ENCODE results near the gene ALDH3A2.
"Not testable (repeated sequence)": the region's sequence is repeated elsewhere in the genome, so short reads cannot be mapped to it uniquely, and the experiment has no call there.

ALDH3A2 gene

DNA sequence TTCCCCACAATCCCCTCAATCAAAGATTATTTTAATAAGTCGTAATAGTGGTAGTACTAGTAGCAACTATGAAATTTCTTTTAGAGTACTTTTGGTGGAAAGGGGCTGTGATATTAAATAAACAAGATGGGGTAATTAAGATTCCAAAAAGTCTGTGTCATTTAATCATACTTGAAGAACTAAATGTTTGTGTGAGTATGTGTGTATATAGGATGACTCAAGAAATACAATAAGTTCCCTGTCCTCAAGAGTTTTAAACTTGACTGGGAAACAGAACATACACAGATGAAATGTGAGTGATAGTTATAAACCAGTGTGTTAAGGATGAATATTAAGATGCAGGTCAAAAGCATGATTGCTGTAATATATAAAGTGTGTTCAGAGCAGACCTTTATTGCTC is 2.3 kb downstream of the ALDH3A2 start:
- DNase-seq (ENCODE audit: low read depth in 2 of 2) = no peak

DNA sequence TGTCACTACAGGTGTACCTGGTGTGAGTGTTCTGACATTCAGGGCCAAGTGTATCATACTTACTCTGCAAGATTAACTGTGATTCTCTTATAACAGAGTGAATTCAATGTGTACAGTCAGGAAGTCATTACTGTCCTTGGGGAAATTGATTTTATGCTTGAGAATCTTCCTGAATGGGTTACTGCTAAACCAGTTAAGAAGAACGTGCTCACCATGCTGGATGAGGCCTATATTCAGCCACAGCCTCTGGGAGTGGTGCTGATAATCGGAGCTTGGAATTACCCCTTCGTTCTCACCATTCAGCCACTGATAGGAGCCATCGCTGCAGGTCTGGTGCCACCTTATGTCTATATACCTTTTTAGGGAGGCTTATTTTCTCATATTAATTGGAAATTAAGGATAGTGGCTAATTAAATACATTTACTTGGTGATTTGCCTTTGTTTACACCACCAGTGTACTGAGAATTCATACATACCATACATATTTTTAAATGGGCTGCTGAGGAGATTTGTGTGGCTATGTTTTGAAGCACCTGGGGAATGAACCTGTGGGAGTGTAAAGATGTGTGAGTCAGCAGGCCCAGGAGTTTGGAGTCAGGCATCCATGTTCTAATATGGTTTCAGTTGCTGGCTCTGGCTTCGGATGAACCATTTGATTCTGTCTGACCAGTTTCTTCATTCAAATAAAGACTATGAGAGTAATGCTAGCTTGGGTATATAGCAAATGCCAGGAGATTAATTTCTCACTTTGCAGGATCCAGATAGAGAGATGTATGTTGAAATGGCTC is 3.1 kb downstream of the ALDH3A2 start:
- no peak for DNase-seq (ENCODE audit: low read depth in 2 of 2)

DNA sequence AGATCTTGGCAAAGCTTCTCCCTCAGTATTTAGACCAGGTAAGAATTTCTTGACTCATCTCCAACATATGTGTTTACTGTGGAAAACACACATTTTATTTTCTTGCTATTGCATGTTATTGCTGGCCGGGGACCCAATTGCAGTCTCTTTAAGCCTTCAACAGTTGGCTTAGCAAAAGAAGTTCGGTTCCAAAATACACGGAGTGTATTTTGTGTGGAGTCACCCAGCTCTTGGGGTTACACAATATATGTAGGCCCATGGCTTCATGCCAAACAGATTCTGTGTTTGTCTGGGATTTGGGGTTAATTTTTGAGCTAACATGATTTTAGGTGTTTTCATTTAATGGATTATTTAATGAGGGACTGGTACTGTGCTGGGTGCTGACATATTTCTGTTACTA is 4.0 kb downstream of the ALDH3A2 start:
- DNase-seq (ENCODE audit: low read depth in 2 of 2) = no peak

DNA sequence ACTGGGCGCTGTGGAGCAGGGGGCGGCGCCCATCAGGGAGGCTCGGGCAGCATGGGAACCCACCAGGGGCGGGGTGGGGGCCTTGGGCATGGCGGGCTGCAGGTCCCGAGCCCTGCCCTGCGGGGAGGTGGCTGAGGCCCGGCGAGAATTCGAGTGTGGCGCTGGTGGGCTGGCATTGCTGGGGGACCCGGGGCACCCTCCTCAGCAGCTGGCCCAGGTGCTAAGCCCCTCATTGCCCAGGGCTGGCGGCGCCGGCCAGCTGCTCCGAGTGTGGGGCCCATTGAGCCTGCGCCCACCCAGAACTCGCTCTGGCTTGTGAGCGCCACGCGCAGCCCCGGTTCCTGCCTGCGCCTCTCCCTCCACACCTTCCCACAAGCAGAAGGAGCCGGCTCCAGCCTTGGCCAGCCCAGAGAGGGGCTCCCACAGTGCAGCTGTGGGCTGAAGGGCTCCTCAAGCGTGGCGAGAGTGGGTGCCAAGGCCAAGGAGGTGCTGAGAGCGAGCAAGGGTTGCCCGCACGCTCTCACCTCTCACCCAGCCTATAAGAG is 5.9 kb downstream of the ALDH3A2 start:
- DNase-seq (ENCODE audit: low read depth in 2 of 2) = no peak

DNA sequence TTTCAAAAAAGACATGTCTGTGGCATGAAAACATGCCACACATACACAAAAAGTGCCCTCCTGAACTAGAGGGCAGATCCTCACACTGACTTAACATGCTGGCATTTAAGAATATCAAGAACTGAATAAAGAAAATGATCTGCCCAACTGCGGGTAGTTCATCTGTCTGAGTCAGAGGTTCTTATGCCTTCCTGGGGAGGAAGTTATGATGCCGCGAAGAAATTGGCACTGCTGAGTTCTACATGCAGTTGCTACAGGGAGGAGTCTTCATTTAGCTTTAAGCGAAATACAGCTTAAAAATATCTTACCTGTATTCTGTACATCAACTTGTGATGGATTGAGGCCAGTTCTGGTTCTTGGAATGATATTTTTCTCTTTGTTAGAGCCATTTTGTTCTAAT is 6.3 kb downstream of the ALDH3A2 start:
- no peak for DNase-seq (ENCODE audit: low read depth in 2 of 2)

DNA sequence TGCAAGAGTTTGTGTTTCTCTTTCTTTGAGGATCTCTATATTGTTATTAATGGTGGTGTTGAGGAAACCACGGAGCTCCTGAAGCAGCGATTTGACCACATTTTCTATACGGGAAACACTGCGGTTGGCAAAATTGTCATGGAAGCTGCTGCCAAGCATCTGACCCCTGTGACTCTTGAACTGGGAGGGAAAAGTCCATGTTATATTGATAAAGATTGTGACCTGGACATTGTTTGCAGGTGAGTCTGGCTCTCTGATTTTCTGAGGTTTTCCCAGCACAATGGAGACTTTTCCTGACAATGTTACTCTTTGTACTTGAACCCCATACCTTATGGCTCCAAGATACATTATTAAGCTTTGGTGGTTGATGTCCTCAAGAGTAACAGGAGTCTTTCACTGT is 7.8 kb downstream of the ALDH3A2 start:
- DNase-seq (ENCODE audit: low read depth in 2 of 2) = no peak

DNA sequence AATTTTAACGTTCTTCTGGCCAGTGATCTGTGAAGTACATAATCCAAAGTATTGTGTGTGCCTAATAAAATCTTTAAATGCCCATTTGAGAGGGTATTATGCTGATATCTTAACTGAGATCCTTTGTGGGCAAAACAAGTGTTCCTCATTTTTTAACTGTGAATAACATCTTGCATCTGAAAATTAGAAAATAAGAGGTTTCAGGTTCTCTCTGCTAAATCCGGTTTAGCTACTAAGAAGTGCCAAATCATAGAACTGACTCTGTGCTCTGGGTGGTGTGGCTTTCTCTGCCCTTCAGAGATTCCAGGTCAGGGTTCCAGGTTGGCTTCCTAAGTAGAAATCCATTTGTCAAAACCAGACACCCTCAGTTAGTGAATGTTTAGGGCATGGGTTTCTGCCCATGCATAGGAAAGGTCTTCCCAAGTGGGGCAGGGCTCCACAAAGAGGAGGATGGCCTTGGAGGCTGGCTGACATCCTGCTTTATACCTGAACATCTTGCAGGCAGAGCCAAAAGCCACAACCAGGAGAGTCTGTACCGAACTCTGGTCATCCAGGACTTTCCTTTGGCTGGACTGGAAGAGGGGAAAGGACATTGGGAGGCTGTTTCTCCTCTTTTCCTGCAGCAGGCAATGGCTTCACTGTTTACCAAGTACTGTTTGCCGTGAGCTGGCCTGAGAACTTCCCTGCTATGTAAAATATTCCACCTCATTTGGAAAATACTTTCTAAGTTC is 8.5 kb downstream of the ALDH3A2 start:
- no peak for DNase-seq (ENCODE audit: low read depth in 2 of 2)

DNA sequence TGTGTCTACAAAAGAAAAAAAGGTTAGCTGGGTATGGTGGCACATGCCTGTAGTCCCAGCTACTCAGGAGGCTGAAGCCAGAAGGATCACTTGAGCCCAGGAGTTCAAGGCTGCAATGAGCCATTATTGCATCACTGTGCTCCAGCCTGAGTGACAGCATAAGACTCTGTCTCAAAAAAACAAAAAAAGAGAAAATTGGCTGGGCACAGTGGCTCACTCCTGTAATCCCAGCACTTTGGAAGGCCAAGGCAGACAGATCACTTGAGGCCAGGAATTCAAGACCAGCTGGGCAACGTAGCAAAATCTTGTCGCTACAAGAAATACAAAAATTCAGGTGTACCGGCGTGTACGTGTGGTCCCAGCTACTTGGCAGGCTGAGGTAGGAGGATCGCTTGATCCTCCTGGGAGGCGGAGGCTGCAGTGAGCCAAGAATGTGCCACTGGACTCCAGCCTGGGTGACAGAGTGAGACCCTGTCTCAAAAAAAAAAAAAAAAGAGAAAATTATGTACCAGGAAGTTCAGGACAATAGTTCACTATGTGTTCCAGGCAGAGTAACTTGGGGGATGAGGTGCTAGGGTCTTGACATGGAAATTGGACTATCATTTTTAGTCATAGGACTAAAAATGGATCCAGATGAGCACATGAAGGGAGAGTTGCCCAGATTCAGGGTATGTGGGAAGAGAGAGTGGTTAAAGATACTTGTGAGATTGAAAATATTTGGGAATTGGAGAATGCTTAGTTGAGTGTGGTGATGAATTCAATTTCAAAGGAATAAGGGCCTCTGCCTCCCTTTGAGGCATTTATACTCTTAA is 11.0 kb downstream of the ALDH3A2 start:
- no peak for DNase-seq (ENCODE audit: low read depth in 2 of 2)

DNA sequence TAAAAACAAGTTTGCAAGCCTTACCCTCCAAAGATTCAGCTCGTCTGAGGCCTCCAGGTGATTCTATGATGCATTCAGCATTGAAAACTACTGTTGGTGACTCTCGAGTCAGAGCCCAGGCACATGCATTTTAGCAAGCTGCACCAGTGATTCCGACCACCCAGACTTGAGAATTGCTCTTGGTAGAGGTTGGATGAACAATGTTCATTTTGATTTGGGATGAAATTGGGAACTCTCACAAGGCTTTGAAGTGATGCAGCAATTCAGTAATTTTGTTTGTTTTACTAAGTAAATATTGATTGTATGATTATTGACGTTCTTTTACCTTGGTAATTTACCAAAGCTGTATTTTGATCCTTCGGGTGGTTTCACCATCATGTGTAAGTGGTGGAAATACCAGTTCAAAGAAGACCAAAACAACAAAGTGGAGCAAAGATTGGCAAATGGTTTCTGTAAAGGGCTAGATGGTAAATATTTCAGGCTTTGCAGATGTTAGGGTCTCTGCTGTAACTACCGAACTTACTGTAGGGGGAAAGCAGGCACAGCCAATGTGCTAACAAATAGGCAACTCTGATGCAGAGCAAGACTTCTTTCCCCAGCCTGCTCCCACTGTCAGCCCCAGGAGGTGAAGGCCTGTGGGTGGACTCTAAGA is 11.8 kb downstream of the ALDH3A2 start:
- DNase-seq (ENCODE audit: low read depth in 2 of 2) = no peak

DNA sequence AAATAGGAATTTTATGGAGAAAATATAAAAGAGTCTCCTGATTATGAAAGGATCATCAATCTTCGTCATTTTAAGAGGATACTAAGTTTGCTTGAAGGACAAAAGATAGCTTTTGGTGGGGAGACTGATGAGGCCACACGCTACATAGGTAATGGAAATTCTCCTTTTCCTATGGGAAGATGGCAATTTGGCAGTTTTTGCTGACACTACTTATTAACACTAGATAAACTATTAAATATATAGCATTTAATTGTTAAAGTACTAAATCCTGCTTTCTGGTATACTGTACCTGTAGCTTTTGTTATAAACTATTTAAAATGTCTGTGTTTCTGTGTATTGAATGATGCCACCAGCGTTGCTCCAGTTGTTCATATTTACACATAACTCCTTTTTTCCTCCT is 12.6 kb downstream of the ALDH3A2 start:
- no peak for DNase-seq (ENCODE audit: low read depth in 2 of 2)

DNA sequence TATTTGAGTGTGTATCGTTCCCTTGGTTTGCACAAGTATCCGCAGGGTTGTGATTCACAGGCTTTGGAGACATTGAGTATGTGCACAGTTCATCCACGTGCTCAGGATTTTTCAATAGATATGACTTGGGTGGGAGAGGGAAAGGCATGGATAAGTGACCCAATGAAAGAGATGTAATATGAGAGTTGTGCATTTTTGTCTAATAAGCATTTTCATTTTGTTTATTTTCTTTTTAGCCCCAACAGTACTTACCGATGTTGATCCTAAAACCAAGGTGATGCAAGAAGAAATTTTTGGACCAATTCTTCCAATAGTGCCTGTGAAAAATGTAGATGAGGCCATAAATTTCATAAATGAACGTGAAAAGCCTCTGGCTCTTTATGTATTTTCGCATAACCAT is 14.5 kb downstream of the ALDH3A2 start:
- no peak for DNase-seq (ENCODE audit: low read depth in 2 of 2)

DNA sequence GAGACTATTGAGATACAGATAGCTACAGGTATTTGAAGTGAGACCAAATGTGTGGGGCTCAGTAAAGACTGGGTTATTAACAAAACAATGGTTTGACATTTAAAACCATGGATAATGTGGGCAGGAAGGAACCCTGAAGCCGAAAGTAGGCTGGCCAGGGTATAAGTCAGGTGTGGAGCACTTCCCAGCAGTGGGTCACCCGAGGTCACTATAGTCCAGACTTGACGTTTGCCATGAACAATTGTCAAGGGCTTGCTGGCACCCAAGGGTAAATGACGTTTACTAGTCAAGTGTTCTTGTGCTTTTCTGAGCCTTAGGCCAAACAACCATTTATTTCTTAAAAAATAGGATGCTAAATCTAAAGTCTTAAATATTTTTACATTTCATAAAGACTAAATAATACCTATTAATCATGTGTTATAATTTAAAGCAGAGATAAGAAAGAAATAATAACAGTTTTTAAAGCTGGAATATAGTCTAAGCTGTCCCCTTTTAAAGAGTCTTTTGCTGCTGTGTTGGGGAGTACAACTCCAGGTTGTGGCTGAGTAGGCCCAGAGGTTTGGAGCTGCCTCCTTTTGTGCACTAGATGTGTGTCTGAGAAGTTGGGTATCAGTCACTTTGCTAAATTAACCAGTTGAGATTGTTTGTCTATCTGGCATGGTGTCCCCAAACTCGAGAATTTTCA is 15.7 kb downstream of the ALDH3A2 start:
- DNase-seq (ENCODE audit: low read depth in 2 of 2) = no peak

DNA sequence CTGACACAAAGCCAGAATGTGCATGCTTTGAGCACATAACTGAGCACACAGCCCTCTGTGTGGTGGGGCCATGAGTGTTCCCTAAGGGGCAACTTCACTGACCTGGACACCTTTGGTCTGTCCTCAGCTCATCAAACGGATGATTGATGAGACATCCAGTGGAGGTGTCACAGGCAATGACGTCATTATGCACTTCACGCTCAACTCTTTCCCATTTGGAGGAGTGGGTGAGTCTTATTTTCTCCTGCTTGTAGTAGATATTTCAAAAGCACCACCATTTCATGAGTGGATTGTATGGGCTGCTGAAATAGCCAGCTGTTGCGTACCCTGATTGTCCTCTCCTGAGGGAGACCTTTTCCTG is 16.2 kb downstream of the ALDH3A2 start:
- DNase-seq (ENCODE audit: low read depth in 2 of 2) = no peak

DNA sequence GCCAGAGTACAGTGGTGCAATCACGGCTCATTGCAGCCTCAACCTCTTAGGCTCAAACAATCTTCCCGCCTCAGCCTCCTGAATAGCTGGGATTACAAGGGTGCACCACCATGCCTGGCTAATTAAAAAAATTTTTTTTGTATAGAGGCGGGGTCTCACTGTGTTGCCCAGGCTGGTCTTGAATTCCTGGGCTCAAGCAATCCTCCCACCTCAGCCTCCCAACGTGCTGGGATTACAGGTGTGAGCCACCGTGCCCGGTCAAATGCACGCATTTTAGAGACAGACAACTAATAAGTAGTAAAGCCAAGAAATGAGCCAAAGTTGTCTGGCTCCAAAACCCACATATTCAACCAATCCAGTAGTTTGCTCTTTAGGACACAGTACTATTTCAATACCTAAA is 21.1 kb downstream of the ALDH3A2 start:
- DNase-seq (ENCODE audit: low read depth in 2 of 2) = not testable (repeated sequence)

DNA sequence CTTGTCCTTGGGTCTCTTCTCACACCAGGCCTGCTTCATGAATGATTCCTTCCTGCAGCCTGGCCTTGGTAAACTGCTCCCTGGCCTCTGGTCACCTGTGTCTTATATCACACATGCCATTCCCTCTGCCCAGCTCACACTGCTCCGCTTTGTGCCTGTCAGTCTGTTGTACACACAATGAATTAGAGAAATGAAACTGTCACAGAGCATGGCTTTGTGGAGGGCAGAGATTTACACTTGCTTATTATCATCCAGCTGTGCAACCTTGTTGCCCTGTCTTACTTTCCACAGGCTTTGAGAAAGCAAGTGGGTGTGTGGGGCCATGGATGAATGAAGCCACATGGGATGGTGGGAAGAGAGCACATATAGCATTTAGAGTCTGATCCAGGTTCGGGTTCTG is 22.4 kb downstream of the ALDH3A2 start:
- DNase-seq (ENCODE audit: low read depth in 2 of 2) = no peak

DNA sequence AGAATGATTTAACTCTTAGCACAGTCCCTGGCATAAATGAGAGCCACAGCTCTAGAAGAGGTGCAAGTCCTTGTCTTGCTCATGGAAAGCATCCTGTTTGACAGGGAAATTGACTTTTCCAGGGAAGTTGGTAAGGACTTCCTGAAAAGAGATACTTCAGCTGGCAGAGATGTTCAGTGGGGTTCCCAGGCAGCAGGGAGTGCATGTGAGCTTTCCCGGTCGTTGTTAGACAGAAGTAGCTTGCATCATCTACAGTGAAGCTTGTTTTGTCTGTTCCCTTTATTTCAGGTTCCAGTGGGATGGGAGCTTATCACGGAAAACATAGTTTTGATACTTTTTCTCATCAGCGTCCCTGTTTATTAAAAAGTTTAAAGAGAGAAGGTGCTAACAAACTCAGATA is 22.9 kb downstream of the ALDH3A2 start:
- no peak for DNase-seq (ENCODE audit: low read depth in 2 of 2)

DNA sequence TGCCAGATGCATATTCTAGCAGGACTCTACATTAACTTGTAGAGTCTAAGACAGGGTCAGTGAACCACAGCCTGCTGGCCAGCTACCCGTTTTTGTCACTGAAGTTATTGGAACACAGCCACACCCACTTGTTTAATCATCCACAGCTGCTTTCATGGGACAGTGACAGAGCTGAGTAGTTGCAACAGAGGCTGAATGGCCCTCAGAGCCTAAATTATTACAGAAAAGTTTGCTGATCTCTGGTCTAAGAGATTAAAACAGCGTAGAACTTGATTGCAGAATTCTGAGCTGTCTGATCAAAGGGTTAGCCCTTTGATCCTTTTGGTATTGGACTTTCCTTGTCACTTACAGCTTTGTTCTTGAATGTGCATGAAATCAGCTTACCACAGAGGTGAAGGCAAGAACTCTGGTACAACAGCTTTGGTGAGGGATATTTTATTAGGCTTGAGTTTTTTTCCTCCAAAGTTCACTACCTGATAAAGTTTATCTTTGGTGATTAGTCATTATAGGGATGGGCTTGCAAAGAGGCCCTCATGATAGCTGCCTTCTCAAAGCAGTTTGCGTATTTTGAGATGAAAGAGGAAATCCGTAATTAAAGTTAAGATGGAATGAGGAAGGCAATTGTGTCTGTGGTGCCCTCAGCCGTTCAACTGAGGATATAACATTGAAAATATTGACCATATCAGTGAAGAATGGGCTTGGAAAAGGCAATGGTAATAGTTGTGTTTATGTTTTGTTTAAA is 23.6 kb downstream of the ALDH3A2 start:
- no peak for DNase-seq (ENCODE audit: low read depth in 2 of 2)

DNA sequence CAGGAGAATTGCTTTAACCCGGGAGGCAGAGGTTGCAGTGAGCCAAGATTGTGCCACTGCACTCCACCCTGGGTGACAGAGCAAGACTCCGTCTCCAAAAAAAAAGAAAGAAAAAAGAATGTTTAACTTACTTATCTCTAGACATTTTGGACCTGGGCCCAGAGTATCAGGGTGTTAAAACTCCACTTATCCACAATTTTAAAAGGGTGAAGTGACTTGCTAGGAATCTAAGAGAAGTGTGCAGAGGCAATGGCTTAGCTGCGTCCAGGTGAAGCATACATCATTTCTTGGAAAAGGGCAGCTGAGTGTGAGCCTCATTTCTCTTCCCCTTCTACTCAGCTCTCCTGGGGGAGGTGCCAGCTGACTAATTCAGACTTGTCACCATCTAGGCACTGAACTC is 25.1 kb downstream of the ALDH3A2 start:
- no peak for DNase-seq (ENCODE audit: low read depth in 2 of 2)

DNA sequence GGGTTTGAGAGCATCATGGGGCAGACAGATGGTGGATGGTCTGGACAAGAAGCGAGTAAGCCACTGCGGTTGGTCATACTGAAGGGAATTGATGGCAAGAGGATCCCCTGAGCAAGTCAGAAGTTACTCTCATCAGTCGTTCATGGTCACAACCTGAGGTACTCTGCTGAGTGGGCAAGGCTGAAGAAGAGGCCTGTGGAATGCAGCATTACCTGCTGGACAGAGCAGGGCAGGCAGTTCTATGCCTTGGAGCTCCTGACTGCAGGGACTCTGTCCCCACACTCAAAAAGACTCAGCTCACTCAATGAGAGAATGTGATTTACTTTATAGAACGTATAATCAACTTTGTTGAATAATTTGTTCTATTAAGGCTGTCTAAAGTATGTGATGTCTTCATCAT is 28.3 kb downstream of the ALDH3A2 start:
- no peak for DNase-seq (ENCODE audit: low read depth in 2 of 2)

DNA sequence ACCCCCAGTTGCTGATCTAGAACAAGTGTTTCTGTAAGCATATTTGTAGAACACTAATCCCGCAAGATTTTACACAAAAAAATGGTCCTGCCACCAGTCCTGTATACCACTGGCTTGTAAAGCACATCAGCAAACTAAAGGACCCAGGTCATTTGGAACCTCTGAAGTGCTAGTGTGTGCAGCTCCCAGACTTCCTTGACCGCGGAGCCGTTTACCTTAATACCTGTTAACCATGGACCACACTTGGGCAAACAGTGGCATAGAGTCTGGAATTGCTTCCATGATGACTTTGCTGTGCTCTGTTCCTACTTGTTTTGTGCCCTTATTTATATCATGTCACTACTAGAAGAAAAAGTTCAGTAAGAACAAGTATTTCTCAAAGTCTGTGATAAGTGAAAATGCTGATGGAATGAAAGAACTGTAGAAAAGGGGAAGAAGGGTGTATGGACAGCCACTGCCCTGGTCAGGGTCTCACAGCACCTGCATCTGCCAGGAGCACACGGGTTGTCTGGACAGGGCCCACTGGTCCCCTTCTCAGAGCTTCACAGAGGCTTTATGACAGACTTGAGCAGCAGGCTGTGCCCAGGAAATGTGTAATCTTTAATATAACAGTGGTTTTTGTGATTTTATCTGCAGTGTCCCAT is 29.3 kb downstream of the ALDH3A2 start:
- DNase-seq (ENCODE audit: low read depth in 2 of 2) = no peak

All from stimulated activated CD4-positive, alpha-beta T cell treated with anti-CD3 and anti-CD28 coated beads, Interleukin-1b, Interleukin-23, amount 100 ng/mL, for 1 hour (primary cell).